ENCODE results near the gene TNIP2.

Gene TNIP2

DNA sequence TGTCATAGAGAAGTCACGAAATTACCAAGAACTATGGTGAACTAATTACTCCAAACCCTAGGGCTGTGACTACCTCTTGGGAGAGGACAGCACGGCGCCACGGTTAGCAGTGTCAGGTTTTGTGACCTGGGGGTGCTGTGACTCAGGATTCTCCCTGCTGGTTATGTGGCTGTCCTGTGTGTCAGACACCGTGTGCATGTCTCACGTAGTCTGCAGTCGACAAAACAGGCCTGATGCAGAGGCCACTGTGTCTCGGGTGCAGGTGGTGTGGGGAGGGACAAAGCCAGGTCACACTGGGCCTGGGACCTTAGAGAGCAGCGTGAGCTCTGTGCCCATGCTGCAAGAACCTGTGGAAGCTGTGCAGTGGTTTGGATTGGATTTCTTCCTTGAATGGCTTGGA is 34.1 kb downstream of the TNIP2 start:
- no peak for DNase-seq (ENCODE audit: low spot score)
- TF ChIP-seq, protein P1, sequence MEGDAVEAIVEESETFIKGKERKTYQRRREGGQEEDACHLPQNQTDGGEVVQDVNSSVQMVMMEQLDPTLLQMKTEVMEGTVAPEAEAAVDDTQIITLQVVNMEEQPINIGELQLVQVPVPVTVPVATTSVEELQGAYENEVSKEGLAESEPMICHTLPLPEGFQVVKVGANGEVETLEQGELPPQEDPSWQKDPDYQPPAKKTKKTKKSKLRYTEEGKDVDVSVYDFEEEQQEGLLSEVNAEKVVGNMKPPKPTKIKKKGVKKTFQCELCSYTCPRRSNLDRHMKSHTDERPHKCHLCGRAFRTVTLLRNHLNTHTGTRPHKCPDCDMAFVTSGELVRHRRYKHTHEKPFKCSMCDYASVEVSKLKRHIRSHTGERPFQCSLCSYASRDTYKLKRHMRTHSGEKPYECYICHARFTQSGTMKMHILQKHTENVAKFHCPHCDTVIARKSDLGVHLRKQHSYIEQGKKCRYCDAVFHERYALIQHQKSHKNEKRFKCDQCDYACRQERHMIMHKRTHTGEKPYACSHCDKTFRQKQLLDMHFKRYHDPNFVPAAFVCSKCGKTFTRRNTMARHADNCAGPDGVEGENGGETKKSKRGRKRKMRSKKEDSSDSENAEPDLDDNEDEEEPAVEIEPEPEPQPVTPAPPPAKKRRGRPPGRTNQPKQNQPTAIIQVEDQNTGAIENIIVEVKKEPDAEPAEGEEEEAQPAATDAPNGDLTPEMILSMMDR (IDR thresholded peaks at IDR 0.05; ENCODE audit: poor library complexity, severe bottlenecking): no peak
- no peaks in the 10 kb centered on the region for H3K27me3 ChIP-seq (ENCODE audit: insufficient read depth, poor library complexity, severe bottlenecking)
- H3K4me3 ChIP-seq (ENCODE audit: severe bottlenecking): no peak overlapping the region
- H3K36me3 ChIP-seq (ENCODE audit: low read depth): peaks cover 38% of the 10 kb centered on the region
- H3K27ac ChIP-seq (ENCODE audit: poor library complexity, severe bottlenecking): no peak overlapping the region
- H3K9me3 ChIP-seq (ENCODE audit: severe bottlenecking): no peaks in the 10 kb centered on the region
- no peaks in the 10 kb centered on the region for H3K4me1 ChIP-seq (ENCODE audit: insufficient read depth, poor library complexity, severe bottlenecking)
- ATAC-seq (ENCODE audit: low read depth): no peak

DNA sequence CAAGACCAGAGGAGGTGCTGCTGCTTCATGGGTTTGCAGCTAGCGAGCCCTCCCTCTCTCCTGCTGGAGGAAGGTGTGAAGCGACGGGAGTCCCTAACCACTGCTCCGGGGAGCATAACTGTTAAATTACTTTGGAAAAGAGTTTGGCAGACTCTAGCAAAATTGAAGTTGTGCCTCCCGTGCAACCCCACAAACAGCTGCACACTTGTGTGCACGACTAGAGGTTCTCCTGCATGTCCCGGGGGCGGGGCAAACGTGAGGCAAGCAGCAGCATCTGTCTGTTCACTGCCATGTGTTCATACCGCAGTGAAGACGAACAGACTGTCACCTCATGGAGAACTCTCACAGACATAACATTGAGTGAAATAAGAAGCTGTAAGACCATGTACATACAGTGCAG is 34.5 kb downstream of the TNIP2 start:
- peaks cover 42% of the 10 kb centered on the region for H3K36me3 ChIP-seq (ENCODE audit: low read depth)
- no peaks in the 10 kb centered on the region for H3K4me1 ChIP-seq (ENCODE audit: insufficient read depth, poor library complexity, severe bottlenecking)
- H3K9me3 ChIP-seq (ENCODE audit: severe bottlenecking): no peaks in the 10 kb centered on the region
- no peak overlapping the region for H3K4me3 ChIP-seq (ENCODE audit: severe bottlenecking)
- no peak for DNase-seq (ENCODE audit: low spot score)
- H3K27me3 ChIP-seq (ENCODE audit: insufficient read depth, poor library complexity, severe bottlenecking): no peaks in the 10 kb centered on the region
- H3K27ac ChIP-seq (ENCODE audit: poor library complexity, severe bottlenecking): no peak overlapping the region
- TF ChIP-seq, protein P1 (IDR thresholded peaks at IDR 0.05; ENCODE audit: poor library complexity, severe bottlenecking): no peak
- no peak for ATAC-seq (ENCODE audit: low read depth)

DNA sequence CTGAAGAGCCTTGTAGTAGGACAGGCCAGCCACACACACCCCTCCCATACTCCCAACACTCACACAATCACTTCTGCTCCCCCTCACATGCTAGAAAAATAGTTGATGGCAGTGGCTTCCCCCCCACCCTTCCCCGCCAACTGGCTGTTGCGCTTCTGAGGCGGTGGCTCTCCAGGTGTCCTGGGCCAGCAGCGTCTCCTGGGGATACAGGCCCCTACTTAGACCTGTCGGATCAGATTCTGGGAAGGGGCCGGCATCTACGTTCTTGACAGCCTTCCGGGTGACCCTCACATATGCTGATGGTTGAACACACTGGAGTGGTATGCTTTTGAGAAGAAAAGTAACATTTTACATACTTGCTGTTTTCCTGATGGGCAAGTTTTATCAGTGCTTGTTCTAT is 39.9 kb downstream of the TNIP2 start:
- DNase-seq (ENCODE audit: low spot score): no peak
- no peaks in the 10 kb centered on the region for H3K4me1 ChIP-seq (ENCODE audit: insufficient read depth, poor library complexity, severe bottlenecking)
- no peaks in the 10 kb centered on the region for H3K27me3 ChIP-seq (ENCODE audit: insufficient read depth, poor library complexity, severe bottlenecking)
- no peak for ATAC-seq (ENCODE audit: low read depth)
- no peak overlapping the region for H3K27ac ChIP-seq (ENCODE audit: poor library complexity, severe bottlenecking)
- H3K9me3 ChIP-seq (ENCODE audit: severe bottlenecking): no peaks in the 10 kb centered on the region
- TF ChIP-seq, protein P1 (IDR thresholded peaks at IDR 0.05; ENCODE audit: poor library complexity, severe bottlenecking): no peak
- H3K36me3 ChIP-seq (ENCODE audit: low read depth): peaks cover 53% of the 10 kb centered on the region
- H3K4me3 ChIP-seq (ENCODE audit: severe bottlenecking): no peak overlapping the region

DNA sequence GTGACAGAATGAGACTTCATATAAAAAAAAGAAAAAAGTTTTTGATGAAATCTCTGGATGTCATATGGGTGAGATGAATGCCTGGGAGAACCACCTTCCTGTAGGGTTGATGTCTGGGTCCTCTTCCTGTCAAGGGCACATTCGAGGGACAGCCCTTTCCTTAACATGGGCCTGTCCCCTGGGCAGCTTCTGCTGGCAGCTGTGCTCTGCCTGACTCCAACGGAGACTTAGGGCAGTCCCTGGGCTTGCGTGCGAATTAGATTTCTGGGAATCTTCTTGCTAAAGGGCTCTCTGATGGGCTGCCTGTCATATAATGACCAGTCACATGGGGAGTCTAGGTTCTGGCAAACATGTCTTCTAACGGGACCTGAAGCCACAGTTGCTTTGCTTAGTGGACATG is 40.7 kb downstream of the TNIP2 start:
- DNase-seq (ENCODE audit: low spot score): no peak

DNA sequence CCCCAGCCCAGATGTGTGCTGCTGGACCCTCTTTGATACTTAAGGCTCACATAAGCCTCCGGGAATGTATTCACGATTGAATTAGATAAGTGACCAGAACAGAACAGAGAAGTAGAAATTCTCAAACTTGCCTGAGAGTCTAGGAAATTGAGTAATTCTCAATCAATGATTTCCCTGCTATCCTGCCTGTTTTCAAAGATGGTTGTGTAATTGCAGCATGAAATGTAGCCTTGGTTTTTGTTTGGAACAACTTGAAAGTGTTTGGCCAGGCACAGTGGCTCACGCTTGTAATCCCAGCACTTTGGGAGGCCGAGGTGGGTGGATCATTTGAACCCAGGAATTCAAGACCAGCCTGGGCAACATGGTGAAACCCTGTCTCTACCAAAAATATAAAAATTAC is 41.2 kb downstream of the TNIP2 start:
- DNase-seq (ENCODE audit: low spot score): no peak
- peaks cover 44% of the 10 kb centered on the region for H3K36me3 ChIP-seq (ENCODE audit: low read depth)

More for the DNA sequence above, 40.7 kb downstream of the TNIP2 start:
- no peaks in the 10 kb centered on the region for H3K9me3 ChIP-seq (ENCODE audit: severe bottlenecking)
- no peak for ATAC-seq (ENCODE audit: low read depth)
- TF ChIP-seq, protein P1 (IDR thresholded peaks at IDR 0.05; ENCODE audit: poor library complexity, severe bottlenecking): no peak
- no peak overlapping the region for H3K27ac ChIP-seq (ENCODE audit: poor library complexity, severe bottlenecking)
- H3K4me1 ChIP-seq (ENCODE audit: insufficient read depth, poor library complexity, severe bottlenecking): no peaks in the 10 kb centered on the region
- H3K4me3 ChIP-seq (ENCODE audit: severe bottlenecking): no peak overlapping the region
- H3K27me3 ChIP-seq (ENCODE audit: insufficient read depth, poor library complexity, severe bottlenecking): no peaks in the 10 kb centered on the region
- peaks cover 49% of the 10 kb centered on the region for H3K36me3 ChIP-seq (ENCODE audit: low read depth)

More for the DNA sequence above, 41.2 kb downstream of the TNIP2 start:
- ATAC-seq (ENCODE audit: low read depth): no peak
- Histone ChIP-seq H3K4me1 (ENCODE audit: insufficient read depth, poor library complexity, severe bottlenecking) (no peaks in the 10 kb centered on the region), H3K27ac (ENCODE audit: poor library complexity, severe bottlenecking) (no peak overlapping the region), H3K9me3 (ENCODE audit: severe bottlenecking) (no peaks in the 10 kb centered on the region), H3K27me3 (ENCODE audit: insufficient read depth, poor library complexity, severe bottlenecking) (no peaks in the 10 kb centered on the region), H3K4me3 (ENCODE audit: severe bottlenecking) (no peak overlapping the region)
- TF ChIP-seq, protein P1 (IDR thresholded peaks at IDR 0.05; ENCODE audit: poor library complexity, severe bottlenecking): no peak

All from RWPE2 (cell line).